Stomach smooth muscle (tissue), 2 donors: ENCODE measurements around the gene RABGEF1.
"Not testable (repeated sequence)": the region's sequence is repeated elsewhere in the genome, so short reads cannot be mapped to it uniquely, and the experiment has no call there.

Experiments
- H3K27ac ChIP-seq: one replicate; pipeline ENCODE4 v1.7.0; 2013; ENCODE audit warnings: mild to moderate bottlenecking, low read length, inconsistent platforms
- H3K27me3 ChIP-seq, 2 donors: one replicate each; pipeline ENCODE4 v1.7.0; 2013; ENCODE audit warnings: low read length in 2 of 2; ENCODE audit not compliant: insufficient read depth in 2 of 2, control insufficient read depth in 1 of 2
- H3K36me3 ChIP-seq, 2 donors: one replicate each; pipeline ENCODE4 v1.7.0; 2013; ENCODE audit warnings: low read length in 2 of 2; ENCODE audit not compliant: control insufficient read depth in 2 of 2, insufficient read depth in 2 of 2
- H3K4me1 ChIP-seq: one replicate; pipeline ENCODE4 v1.7.0; 2013; ENCODE audit warnings: low read length; ENCODE audit not compliant: control insufficient read depth, insufficient read depth
- H3K4me3 ChIP-seq, 2 donors: one replicate each; pipeline ENCODE4 v1.7.0; 2013; ENCODE audit warnings: low read length in 2 of 2
- H3K9ac ChIP-seq, 2 donors: one replicate each; pipeline ENCODE4 v1.7.0; 2013; ENCODE audit warnings: low read length in 2 of 2, mild to moderate bottlenecking in 1 of 2
- H3K9me3 ChIP-seq, 2 donors: one replicate each; pipeline ENCODE4 v1.7.0; 2013; ENCODE audit warnings: low read length in 2 of 2; ENCODE audit not compliant: control insufficient read depth in 2 of 2
- donor health status: healthy.
- donor health status: Pancreatic carcinoma.

RABGEF1 gene

GRCh38 chr7:66707825-66708224 lies 32.7 kb upstream of the RABGEF1 start:
- H3K9ac ChIP-seq: no peak overlapping the region
- H3K4me3 ChIP-seq: no peak overlapping the region
- no peaks in the 10 kb centered on the region for H3K4me1 ChIP-seq
- no peaks in the 10 kb centered on the region for H3K9me3 ChIP-seq
- no peak overlapping the region for H3K27ac ChIP-seq
- no peaks in the 10 kb centered on the region for H3K27me3 ChIP-seq
- peaks cover 0 to under 1% of the 10 kb centered on the region in 2 donors for H3K36me3 ChIP-seq

DNA sequence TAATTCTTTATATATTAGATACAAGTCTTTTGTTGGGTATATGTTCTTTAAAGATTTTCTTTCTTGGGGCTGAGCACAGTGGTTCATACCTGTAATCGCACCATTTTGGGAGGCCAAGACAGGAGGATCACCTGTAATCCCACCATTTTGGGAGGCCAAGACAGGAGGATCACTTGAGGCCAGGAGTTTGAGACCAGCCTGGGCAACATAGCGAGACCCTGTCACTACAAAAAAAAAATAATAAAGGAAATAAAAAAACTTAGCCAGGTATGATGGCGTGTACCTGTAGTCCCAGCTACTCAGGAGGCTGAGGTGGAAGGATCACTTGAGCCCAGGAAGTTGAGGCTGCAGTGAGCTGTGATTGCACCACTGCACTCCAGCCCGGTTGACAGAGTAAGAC lies 29.8 kb upstream of the RABGEF1 start:
- not testable (repeated sequence) for H3K9me3 ChIP-seq, H3K36me3 ChIP-seq, H3K27me3 ChIP-seq, H3K27ac ChIP-seq, H3K9ac ChIP-seq, H3K4me3 ChIP-seq, H3K4me1 ChIP-seq

DNA sequence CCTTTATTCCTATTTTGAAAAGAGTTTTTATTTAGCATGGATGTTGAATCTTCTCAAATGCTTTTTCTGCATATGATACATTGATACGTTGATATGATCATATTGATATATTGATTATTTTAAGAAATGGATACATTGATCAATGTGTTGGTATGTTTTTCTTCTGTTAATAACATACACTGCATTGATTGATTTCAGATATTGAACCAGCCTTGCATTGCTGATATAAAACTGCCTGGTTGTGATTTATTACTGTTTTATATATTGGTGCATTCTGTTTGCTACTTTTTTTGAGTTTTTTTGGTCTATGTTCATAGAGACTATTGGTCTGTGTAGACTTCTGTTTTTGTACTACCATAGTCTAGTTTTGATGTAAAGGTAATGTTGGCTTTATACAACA lies 26.8 kb upstream of the RABGEF1 start:
- Histone ChIP-seq H3K4me1 (no peaks in the 10 kb centered on the region), H3K36me3 (peaks cover 4 to 9% of the 10 kb centered on the region in 2 donors), H3K9ac (no peak overlapping the region), H3K4me3 (no peak overlapping the region), H3K9me3 (no peaks in the 10 kb centered on the region), H3K27ac (no peak overlapping the region), H3K27me3 (no peaks in the 10 kb centered on the region)

DNA sequence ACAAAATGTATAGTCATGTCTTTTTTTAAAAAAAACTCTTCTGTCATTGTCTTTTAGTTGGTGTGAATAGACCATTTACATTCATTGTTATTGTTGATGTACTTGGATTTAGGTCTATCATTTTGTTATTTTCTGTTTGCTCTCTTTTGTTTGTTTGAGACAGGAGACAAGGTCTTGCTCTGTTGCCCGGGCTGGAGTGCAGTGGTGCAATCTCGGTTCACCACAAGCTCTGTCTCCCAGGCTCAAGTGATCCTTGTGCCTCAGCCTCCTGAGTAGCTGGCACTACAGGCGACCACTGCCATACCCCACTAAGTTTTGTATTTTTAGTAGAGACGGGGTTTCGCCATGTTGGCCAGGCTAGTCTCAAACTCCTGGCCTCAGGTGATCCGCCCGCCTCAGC lies 23.9 kb upstream of the RABGEF1 start:
- not testable (repeated sequence) for H3K9ac ChIP-seq, H3K36me3 ChIP-seq, H3K27ac ChIP-seq, H3K27me3 ChIP-seq, H3K4me1 ChIP-seq, H3K9me3 ChIP-seq, H3K4me3 ChIP-seq

DNA sequence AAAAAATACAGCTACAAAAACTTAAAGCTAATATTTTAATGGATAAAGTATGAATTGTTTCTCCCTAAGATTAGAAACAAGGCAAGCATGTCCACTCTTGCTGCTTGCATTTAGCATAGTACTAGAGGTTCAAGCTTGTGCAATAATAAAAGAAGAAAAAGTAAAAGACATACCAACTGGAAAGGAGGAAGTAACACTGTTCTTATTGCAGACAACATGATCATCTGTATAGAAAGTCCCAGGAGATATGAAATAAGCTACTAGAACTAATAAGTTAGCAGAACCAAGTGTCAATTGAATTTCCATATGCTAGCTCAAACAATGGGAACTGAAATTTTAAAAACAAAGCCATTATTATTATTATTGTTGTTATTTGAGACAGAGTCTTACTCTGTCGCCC lies 20.0 kb upstream of the RABGEF1 start:
- H3K9me3 ChIP-seq: no peaks in the 10 kb centered on the region
- no peaks in the 10 kb centered on the region for H3K4me1 ChIP-seq
- H3K27me3 ChIP-seq: no peaks in the 10 kb centered on the region
- no peak overlapping the region for H3K9ac ChIP-seq
- H3K4me3 ChIP-seq: no peak overlapping the region
- H3K36me3 ChIP-seq: peaks cover 5 to 7% of the 10 kb centered on the region in 2 donors
- H3K27ac ChIP-seq: no peak overlapping the region

DNA sequence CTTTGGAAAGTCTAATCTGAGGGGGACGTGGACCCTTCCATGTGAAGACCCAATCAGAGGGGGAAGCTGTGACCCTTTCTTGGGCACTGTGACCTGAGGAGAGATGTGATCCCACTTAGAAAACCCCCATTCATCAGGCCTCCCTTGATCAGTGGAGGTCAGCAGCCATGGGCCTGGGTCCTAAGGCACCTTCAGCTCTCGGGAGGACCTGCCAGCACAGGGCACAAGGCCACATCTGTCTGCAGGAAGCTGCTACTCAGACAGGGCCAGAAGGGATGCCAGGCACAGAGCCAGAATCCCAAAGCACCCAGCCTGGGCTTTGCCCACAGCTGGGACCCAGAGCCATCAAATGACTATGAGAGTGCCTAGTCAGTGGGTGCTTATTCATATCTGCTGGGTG lies 14.7 kb upstream of the RABGEF1 start:
- Histone ChIP-seq H3K9ac (no peak overlapping the region), H3K4me3 (no peak overlapping the region), H3K4me1 (no peaks in the 10 kb centered on the region), H3K27me3 (no peaks in the 10 kb centered on the region), H3K27ac (no peak overlapping the region), H3K36me3 (peaks cover 3 to 9% of the 10 kb centered on the region in 2 donors), H3K9me3 (no peaks in the 10 kb centered on the region)

- no peak overlapping the region for H3K27ac ChIP-seq
- no peak overlapping the region for H3K9ac ChIP-seq
- H3K4me1 ChIP-seq: no peaks in the 10 kb centered on the region
- peaks cover 3 to 9% of the 10 kb centered on the region in 2 donors for H3K36me3 ChIP-seq
- no peaks in the 10 kb centered on the region for H3K27me3 ChIP-seq
- H3K9me3 ChIP-seq: no peaks in the 10 kb centered on the region
- H3K4me3 ChIP-seq: no peak overlapping the region
Measured at GRCh38 chr7:66727058-66727457, 13.5 kb upstream of the RABGEF1 start.

- Histone ChIP-seq H3K4me1 (no peaks in the 10 kb centered on the region), H3K27ac (no peak overlapping the region), H3K4me3 (no peak overlapping the region), H3K36me3 (peaks cover 0 to 9% of the 10 kb centered on the region in 2 donors), H3K9ac (no peak overlapping the region), H3K9me3 (no peaks in the 10 kb centered on the region), H3K27me3 (no peaks in the 10 kb centered on the region)
Measured at GRCh38 chr7:66728571-66728970, 12.0 kb upstream of the RABGEF1 start.

DNA sequence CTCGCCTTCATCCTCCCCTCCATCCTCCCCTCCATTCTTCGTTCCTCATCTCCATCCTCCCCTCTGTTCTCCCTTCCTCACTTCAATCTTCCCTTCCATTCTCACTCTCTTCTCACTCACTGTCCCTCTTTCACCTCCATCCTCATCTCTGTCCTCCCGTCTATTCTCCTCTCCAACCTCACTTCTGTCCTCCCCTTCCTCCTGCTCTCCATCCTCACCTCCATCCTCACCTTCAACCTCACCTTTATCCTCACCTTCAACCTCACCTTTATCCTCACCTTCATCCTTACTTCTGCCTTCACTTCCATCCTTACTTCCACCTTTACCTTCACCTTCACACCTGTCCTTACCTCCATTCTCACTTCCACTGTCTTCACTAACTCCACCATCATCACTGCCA lies 11.3 kb upstream of the RABGEF1 start:
- H3K9ac ChIP-seq: no peak overlapping the region
- H3K27ac ChIP-seq: no peak overlapping the region
- no peaks in the 10 kb centered on the region for H3K27me3 ChIP-seq
- no peaks in the 10 kb centered on the region for H3K4me1 ChIP-seq
- no peak overlapping the region for H3K4me3 ChIP-seq
- no peaks in the 10 kb centered on the region for H3K9me3 ChIP-seq
- H3K36me3 ChIP-seq: peaks cover 0 to 9% of the 10 kb centered on the region in 2 donors

DNA sequence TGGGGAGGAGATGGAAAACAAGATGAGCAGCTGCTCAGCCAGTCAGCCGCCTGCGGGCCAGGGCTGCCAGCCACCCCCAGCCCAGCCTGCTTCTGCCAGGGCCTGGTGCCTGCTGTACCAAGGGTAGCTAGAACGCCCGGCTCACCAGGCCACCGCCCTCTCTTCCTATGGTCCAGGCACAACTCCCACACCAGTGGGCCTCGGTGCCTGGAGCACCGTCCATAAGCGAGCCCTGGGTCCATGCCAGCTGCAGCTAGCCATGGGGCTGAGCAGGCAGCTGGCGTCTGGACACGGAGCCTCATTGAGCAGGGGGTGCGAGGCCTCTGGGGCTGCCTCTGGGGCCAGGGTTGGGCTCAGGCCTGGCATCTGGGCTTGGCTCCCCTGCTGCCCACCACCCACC lies 8.5 kb upstream of the RABGEF1 start:
- no peak overlapping the region for H3K9ac ChIP-seq
- H3K36me3 ChIP-seq: peaks cover 12 to 15% of the 10 kb centered on the region in 2 donors
- H3K27ac ChIP-seq: no peak overlapping the region
- no peak overlapping the region for H3K4me3 ChIP-seq
- H3K4me1 ChIP-seq: no peaks in the 10 kb centered on the region
- peaks cover 4 to 5% of the 10 kb centered on the region in 2 donors for H3K9me3 ChIP-seq
- H3K27me3 ChIP-seq: no peaks in the 10 kb centered on the region

GRCh38 chr7:66732439-66732838 lies 8.1 kb upstream of the RABGEF1 start:
- Histone ChIP-seq H3K4me1 (no peaks in the 10 kb centered on the region), H3K4me3 (no peak overlapping the region), H3K9me3 (peaks cover 4 to 5% of the 10 kb centered on the region in 2 donors), H3K9ac (no peak overlapping the region), H3K27ac (no peak overlapping the region), H3K36me3 (peaks cover 12 to 15% of the 10 kb centered on the region in 2 donors), H3K27me3 (no peaks in the 10 kb centered on the region)
